Esophagus muscularis mucosa (tissue), 4 donors: ENCODE data around the gene HSBP1L1. TPM values are rescaled to one million over a fixed set of nuclear protein-coding genes. Genes with fewer than 3 reads are reported as not detected.

Source experiments
- DNase-seq: peaks from one replicate; pipeline ENCODE4 v3.0.0-alpha.2; 2017; ENCODE audit errors: extremely low spot score
- H3K27ac ChIP-seq, 4 donors: fragments of 200-600 bp; sonication (generic); replicated peaks in 1 of 4; 1 replicate in 3 of 4; 2 replicates in 1 of 4; pipeline ENCODE4 v1.5.1; 2016 to 2019; ENCODE audit warnings: mild to moderate bottlenecking in 1 of 4
- H3K27me3 ChIP-seq, 4 donors: fragments of 200-600 bp; sonication (generic); one replicate each; pipeline versions ENCODE4 v1.5.1 to v1.6.0; 2016 to 2019
- H3K36me3 ChIP-seq, 4 donors: fragments of 200-600 bp; sonication (generic); one replicate each; pipeline ENCODE4 v1.5.1; 2016 to 2019
- H3K4me1 ChIP-seq, 4 donors: fragments of 200-600 bp; sonication (generic); one replicate each; pipeline ENCODE4 v1.5.1; 2016 to 2019
- H3K4me3 ChIP-seq, 4 donors: fragments of 200-600 bp; sonication (generic); 1 replicate in 2 of 4; 2 replicates in 2 of 4; pipeline ENCODE4 v1.5.1; 2016 to 2019; ENCODE audit warnings: mild to moderate bottlenecking in 4 of 4, moderate library complexity in 1 of 4
- H3K9me3 ChIP-seq, 4 donors: fragments of 200-600 bp; sonication (generic); 1 replicate in 3 of 4; 2 replicates in 1 of 4; pipeline ENCODE4 v1.5.1; 2016 to 2019
- CTCF ChIP-seq, 3 experiments: fragments of 200-600 bp in 2 of 3; fragments of 450-650 bp in 1 of 3; sonication (generic) in 2 of 3; IDR thresholded peaks; one replicate each; pipeline ENCODE4 v1.5.1; 2017 to 2019; ENCODE audit warnings: antibody characterized with exemption in 3 of 3, mild to moderate bottlenecking in 2 of 3, moderate library complexity in 1 of 3
- EP300 ChIP-seq: sonication (generic); formaldehyde crosslinking; IDR thresholded peaks from one replicate; pipeline ENCODE4 v1.6.1; 2017; ENCODE audit warnings: antibody characterized with exemption
- POLR2A ChIP-seq: fragments of 450-650 bp; IDR thresholded peaks from one replicate; pipeline ENCODE4 v1.6.1; 2017; ENCODE audit warnings: antibody characterized with exemption, moderate library complexity, mild to moderate bottlenecking, low read depth
- POLR2AphosphoS5 ChIP-seq, 2 donors: sonication (generic); formaldehyde crosslinking; IDR thresholded peaks; one replicate each; pipeline ENCODE4 v1.6.1; 2017; ENCODE audit warnings: antibody characterized with exemption in 2 of 2
- WGBS: methylation state at CpG from one replicate; pipeline ENCODE4 v1.1.5; 2018; 5-methylcytosine and 5-hydroxymethylcytosine counted together
- intact Hi-C: fragments of 100-400 bp; cut with DNase I; formaldehyde crosslinking; loops from one replicate; pipeline ENCODE4 v1.15.1; 2023
- total RNA-seq, 4 donors: library from RNA; depleted of rRNA; stranded (reverse); fragments of >200 nt; gene quantifications; one replicate each; pipeline versions ENCODE4 v1.1.0 to v1.2.1, GENCODE V29; 2016

The HSBP1L1 gene
- total RNA-seq, 4 donors from 2014 or later: 4.6 to 7.2 (median 6.6) TPM

DNA sequence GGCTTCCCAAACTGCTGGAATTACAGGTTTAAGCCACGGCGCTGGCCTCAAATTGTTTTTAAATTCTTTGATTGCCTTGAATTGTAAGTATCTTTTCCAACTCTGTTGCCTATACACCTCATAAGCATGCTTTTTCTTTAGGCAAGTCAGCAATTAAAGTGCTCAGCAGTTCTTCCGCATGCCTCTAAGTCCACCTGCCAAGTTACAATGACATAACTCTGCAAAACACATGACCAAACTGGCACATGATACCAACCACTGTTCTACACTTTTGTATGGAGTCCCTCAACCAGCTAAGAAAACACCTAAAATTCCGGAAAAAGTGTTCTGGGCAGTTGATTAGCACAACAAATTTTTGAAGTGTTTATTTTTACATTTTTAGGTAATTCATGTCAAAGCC is 18.8 kb downstream of the HSBP1L1 start:
- intact Hi-C loops: no loop called here
- DNase-seq: no peak
- peaks cover 23 to 66% (median 34%) of the 10 kb centered on the region in 4 donors for H3K4me1 ChIP-seq
- 91% methylated on average over 4 of the region's 4 CpGs for WGBS
- H3K4me3 ChIP-seq: no peak overlapping the region
- peaks cover 0 to 25% (median 6%) of the 10 kb centered on the region in 4 donors for H3K36me3 ChIP-seq
- no peaks in the 10 kb centered on the region for H3K9me3 ChIP-seq
- H3K27me3 ChIP-seq: no peaks in the 10 kb centered on the region
- H3K27ac ChIP-seq: no peak overlapping the region
- no peak for TF ChIP-seq POLR2A
- no peak for TF ChIP-seq EP300
- TF ChIP-seq CTCF (IDR thresholded peaks at IDR 0.05): no peak
- no peak for TF ChIP-seq POLR2AphosphoS5 (IDR thresholded peaks at IDR 0.05)

DNA sequence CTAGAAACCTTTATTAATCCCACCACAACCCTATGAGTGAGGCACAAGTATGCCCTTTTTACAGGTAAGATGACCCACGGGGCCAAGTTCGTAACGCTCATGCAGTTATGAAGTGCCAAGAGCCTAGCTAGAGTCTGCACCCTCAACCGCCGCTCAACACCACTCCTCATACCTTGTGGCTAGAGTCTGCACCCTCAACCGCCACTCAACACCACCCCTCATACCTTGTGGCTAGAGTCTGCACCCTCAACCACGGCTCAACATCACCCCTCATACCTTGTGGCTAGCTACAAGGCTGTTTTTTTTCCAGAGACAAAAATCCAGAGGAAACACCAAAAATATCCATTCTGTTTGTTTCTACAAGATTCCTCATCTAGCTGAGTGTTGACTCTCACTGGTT is 19.4 kb downstream of the HSBP1L1 start:
- 95% methylated on average over 7 of the region's 7 CpGs for WGBS
- Histone ChIP-seq H3K36me3 (peaks cover 0 to 25% (median 6%) of the 10 kb centered on the region in 4 donors), H3K27me3 (no peaks in the 10 kb centered on the region), H3K27ac (no peak overlapping the region), H3K9me3 (no peaks in the 10 kb centered on the region), H3K4me1 (peaks cover 23 to 64% (median 34%) of the 10 kb centered on the region in 4 donors), H3K4me3 (no peak overlapping the region)
- no peak for TF ChIP-seq EP300
- no peak for TF ChIP-seq POLR2AphosphoS5 (IDR thresholded peaks at IDR 0.05)
- TF ChIP-seq CTCF (IDR thresholded peaks at IDR 0.05): no peak
- TF ChIP-seq POLR2A: no peak
- intact Hi-C loops: no loop called here
- DNase-seq: no peak

- H3K4me1 ChIP-seq: peaks cover 28 to 70% (median 43%) of the 10 kb centered on the region in 4 donors
- 90% methylated on average over 12 of the region's 12 CpGs for WGBS
- intact Hi-C loops: loop anchor here (5.0 kb wide), 1 partner anchor 33 kb away; the partner anchor contains the start of gene SLC66A2
- H3K4me3 ChIP-seq: no peak overlapping the region
- no peak for DNase-seq
- no peaks in the 10 kb centered on the region for H3K27me3 ChIP-seq
- no peak for TF ChIP-seq EP300
- no peak for TF ChIP-seq CTCF (IDR thresholded peaks at IDR 0.05)
- TF ChIP-seq POLR2AphosphoS5 (IDR thresholded peaks at IDR 0.05): no peak
- TF ChIP-seq POLR2A: no peak
- H3K36me3 ChIP-seq: peaks cover 0 to 20% (median 3%) of the 10 kb centered on the region in 4 donors
- H3K9me3 ChIP-seq: no peaks in the 10 kb centered on the region
- H3K27ac ChIP-seq: no peak overlapping the region
Observed at GRCh38 chr18:79985172-79985571, 20.7 kb downstream of the HSBP1L1 start.

GRCh38 chr18:79986726-79987125 is 22.3 kb downstream of the HSBP1L1 start:
- TF ChIP-seq EP300: no peak
- no peak for TF ChIP-seq POLR2A
- no peak for TF ChIP-seq CTCF (IDR thresholded peaks at IDR 0.05)
- TF ChIP-seq POLR2AphosphoS5 (IDR thresholded peaks at IDR 0.05): no peak
- H3K9me3 ChIP-seq: no peaks in the 10 kb centered on the region
- H3K4me3 ChIP-seq: peak overlapping the region in 3 of 4 donors; percentile 12 to 98 (median 95)
- peaks cover 0 to 20% (median 3%) of the 10 kb centered on the region in 4 donors for H3K36me3 ChIP-seq
- H3K27ac ChIP-seq: peak overlapping the region in 1 of 4 donors; percentile 11
- DNase-seq: no peak
- intact Hi-C loops: loop anchor here (5.0 kb wide), 1 partner anchor 34 kb away; the partner anchor contains the start of gene SLC66A2
- H3K4me1 ChIP-seq: peaks cover 28 to 66% (median 43%) of the 10 kb centered on the region in 4 donors
- H3K27me3 ChIP-seq: no peaks in the 10 kb centered on the region
- WGBS: 59% methylated on average over 6 of the region's 7 CpGs

DNA sequence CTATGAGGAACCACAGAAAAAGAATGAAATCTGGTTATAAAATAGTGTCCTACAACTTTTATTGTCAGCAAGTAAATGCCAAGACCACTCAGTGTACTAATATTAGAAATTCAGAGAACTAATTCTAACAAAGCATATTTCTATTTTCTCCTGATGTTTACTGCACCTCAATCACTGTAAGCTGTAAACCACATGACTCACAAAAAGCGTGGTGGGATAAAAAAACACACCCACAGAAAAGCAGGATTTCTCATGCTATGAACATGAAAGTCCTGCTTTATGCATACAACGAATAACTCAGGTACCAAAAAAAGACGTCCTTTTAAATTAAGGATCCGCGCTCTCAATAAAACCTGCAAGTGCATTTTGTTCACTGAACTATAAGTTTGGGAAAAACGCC is 23.1 kb downstream of the HSBP1L1 start:
- no peak for DNase-seq
- under 1% methylated on average over 6 of the region's 6 CpGs for WGBS
- H3K4me1 ChIP-seq: peaks cover 24 to 57% (median 40%) of the 10 kb centered on the region in 4 donors
- H3K9me3 ChIP-seq: no peaks in the 10 kb centered on the region
- H3K4me3 ChIP-seq: peak overlapping the region; percentile 81 to 98 (median 91)
- H3K27ac ChIP-seq: peak overlapping the region; percentile 94 to 99 (median 98)
- H3K36me3 ChIP-seq: peaks cover 0 to 20% (median 3%) of the 10 kb centered on the region in 4 donors
- H3K27me3 ChIP-seq: no peaks in the 10 kb centered on the region
- TF ChIP-seq EP300 (no peak), POLR2A (no peak), CTCF (IDR thresholded peaks at IDR 0.05) (no peak), POLR2AphosphoS5 (IDR thresholded peaks at IDR 0.05) (no peak)
- intact Hi-C loops: loop anchor here (5.0 kb wide), 1 partner anchor 35 kb away; the partner anchor contains the start of gene SLC66A2
